ENCODE measurements around the gene TRPM5. TPM values are rescaled to one million over a fixed set of nuclear protein-coding genes. Genes with fewer than 3 reads are reported as not detected.
A peak's percentile ranks its signal among the peaks of the same experiment; 100 is the strongest.

The TRPM5 gene
- total RNA-seq, 4 donors from 2014 or later: not detected

DNA sequence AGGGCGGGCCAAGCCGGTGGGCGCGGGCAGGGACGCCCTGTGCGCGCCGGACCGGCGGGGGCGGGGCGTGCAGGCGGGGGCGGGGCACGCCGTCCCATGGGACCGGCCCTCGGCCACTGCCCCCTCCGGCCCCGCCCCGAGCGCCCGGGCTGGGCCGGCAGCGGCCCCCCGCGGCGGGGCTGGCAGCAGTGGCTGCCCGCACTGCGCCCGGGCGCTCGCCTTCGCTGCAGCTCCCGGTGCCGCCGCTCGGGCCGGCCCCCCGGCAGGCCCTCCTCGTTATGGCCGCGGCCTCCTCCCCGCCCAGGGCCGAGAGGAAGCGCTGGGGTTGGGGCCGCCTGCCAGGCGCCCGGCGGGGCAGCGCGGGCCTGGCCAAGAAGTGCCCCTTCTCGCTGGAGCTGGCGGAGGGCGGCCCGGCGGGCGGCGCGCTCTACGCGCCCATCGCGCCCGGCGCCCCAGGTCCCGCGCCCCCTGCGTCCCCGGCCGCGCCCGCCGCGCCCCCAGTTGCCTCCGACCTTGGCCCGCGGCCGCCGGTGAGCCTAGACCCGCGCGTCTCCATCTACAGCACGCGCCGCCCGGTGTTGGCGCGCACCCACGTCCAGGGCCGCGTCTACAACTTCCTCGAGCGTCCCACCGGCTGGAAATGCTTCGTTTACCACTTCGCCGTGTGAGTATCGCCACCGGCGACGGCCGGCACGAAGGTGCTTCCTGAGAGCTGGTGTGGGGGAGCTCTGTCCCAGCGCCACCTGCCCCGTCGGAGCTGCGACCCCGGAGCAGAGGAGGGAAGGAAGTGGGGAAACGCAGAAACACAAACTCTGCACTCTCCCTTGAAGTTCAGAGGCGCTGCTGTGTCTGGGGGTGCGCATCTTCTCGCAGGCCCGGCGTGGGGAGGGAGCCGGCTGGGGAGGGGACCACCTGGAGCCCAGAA, 769 bp upstream of the TRPM5 start, which contains the start of gene KCNQ1:
Gene KCNQ1, plus strand, starts transcription at position 188 of the 925 bp plus-strand sequence. Its CDS starts 91 bp downstream, at position 279.
- H3K4me3 ChIP-seq: peak within 1 kb of the TSS in 3 of 4 donors; percentile 9 to 49 (median 49)
- DNase-seq (ENCODE audit: low spot score in 2 of 2): no peak
- peaks cover 0 to 19% (median 8%) of the 10 kb centered on the region in 4 donors for H3K4me1 ChIP-seq
- H3K27me3 ChIP-seq: peaks cover 0 to 63% of the 10 kb centered on the region in 2 donors
- peak within 1 kb of the TSS in 1 of 4 donors; percentile 68 for H3K27ac ChIP-seq
- TF ChIP-seq, protein P1, sequence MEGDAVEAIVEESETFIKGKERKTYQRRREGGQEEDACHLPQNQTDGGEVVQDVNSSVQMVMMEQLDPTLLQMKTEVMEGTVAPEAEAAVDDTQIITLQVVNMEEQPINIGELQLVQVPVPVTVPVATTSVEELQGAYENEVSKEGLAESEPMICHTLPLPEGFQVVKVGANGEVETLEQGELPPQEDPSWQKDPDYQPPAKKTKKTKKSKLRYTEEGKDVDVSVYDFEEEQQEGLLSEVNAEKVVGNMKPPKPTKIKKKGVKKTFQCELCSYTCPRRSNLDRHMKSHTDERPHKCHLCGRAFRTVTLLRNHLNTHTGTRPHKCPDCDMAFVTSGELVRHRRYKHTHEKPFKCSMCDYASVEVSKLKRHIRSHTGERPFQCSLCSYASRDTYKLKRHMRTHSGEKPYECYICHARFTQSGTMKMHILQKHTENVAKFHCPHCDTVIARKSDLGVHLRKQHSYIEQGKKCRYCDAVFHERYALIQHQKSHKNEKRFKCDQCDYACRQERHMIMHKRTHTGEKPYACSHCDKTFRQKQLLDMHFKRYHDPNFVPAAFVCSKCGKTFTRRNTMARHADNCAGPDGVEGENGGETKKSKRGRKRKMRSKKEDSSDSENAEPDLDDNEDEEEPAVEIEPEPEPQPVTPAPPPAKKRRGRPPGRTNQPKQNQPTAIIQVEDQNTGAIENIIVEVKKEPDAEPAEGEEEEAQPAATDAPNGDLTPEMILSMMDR (IDR thresholded peaks at IDR 0.05): peak in 1 of 5 experiments; percentile 10
- TF ChIP-seq POLR2A (IDR thresholded peaks at IDR 0.05) (peak; percentile 33), EP300 (IDR thresholded peaks at IDR 0.05) (no peak)
- WGBS, 2 donors: 2% methylated on average over 37 to 77 of the region's 116 CpGs
- H3K36me3 ChIP-seq: no peaks in the 10 kb centered on the region
- H3K9me3 ChIP-seq: peaks cover 0 to 10% (median 0%) of the 10 kb centered on the region in 4 donors

DNA sequence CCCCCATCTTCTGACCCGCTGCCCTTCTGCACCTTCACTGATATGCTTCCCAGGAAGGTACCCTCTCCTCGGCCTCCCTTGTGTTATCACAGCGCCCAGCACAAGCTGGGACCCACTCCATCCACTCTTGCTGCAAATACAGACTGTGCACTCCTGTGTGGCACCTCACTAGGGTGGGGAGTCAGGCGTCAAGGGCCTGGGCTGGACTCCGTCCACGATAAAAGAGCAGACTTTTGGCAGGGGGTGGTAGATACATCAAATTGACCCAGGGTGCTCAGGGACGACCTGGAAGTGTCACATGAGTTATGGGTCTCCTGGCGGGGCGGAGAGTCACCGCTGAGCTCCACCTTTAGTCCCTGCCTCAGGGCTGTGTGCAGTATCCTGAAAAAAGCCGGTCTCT, 908 bp downstream of the TRPM5 start:
- TF ChIP-seq POLR2A (IDR thresholded peaks at IDR 0.05) (no peak), EP300 (IDR thresholded peaks at IDR 0.05) (no peak)
- TF ChIP-seq, protein P1 (IDR thresholded peaks at IDR 0.05): no peak
- Histone ChIP-seq H3K27me3 (peaks cover 0 to 59% of the 10 kb centered on the region in 2 donors), H3K36me3 (no peaks in the 10 kb centered on the region), H3K4me1 (peaks cover 0 to 19% (median 8%) of the 10 kb centered on the region in 4 donors), H3K9me3 (peaks cover 0 to 15% (median 0%) of the 10 kb centered on the region in 4 donors), H3K27ac (no peak overlapping the region), H3K4me3 (no peak overlapping the region)
- DNase-seq (ENCODE audit: low spot score in 2 of 2): no peak
- 60 to 61% methylated on average over 10 to 11 of the region's 11 CpGs for WGBS, 2 donors

DNA sequence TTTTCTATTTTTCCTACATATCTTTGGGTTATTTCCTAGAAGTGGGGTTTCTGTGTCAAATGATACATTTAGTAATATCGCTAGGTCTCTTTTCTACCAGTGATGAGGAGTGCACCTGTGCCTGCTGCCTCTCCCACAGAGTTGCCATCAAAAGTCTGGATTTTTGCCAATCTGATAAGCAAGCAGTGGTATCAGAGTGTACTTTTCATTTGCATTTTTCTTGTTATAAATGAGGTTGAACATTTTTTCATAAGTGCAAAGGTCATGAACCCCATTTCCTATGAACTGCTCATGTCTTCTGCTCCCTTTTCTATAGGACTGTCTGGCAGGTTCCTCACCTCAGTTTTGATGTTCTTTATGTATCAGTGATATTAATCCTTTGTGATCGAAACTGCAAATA, 1.7 kb downstream of the TRPM5 start:
- H3K27me3 ChIP-seq: peaks cover 0 to 53% of the 10 kb centered on the region in 2 donors
- 90 to 92% methylated on average over 2 of the region's 2 CpGs for WGBS, 2 donors

DNA sequence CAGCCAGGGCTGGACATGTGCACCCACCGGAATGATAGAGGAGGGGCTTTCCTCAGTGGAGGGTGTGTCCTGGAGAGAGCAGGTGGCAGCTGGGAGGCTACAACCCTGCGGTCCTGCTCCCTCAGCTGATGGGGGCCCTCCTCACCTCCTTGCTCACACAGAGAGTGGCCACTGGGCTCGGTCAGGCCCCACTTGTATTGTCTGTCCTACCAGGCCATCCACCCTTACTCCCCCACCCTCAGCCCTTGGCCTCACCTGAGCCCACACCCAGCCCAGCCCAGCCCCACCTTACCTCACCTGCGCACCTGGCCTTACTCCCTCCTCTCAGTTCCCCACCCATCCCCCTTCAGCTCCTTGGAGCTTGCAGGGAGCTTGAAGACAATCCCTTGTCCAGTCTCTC, 3.1 kb downstream of the TRPM5 start:
- no peak overlapping the region for H3K27ac ChIP-seq

More for the DNA sequence above, 1.7 kb downstream of the TRPM5 start:
- no peak for DNase-seq (ENCODE audit: low spot score in 2 of 2)
- Histone ChIP-seq H3K36me3 (no peaks in the 10 kb centered on the region), H3K27ac (no peak overlapping the region), H3K9me3 (peaks cover 0 to 20% (median 0%) of the 10 kb centered on the region in 4 donors), H3K4me1 (peaks cover 0 to 17% (median 8%) of the 10 kb centered on the region in 4 donors), H3K4me3 (no peak overlapping the region)
- TF ChIP-seq POLR2A (IDR thresholded peaks at IDR 0.05) (no peak), EP300 (IDR thresholded peaks at IDR 0.05) (no peak)
- TF ChIP-seq, protein P1 (IDR thresholded peaks at IDR 0.05): no peak

More for the DNA sequence above, 3.1 kb downstream of the TRPM5 start:
- no peak for DNase-seq (ENCODE audit: low spot score in 2 of 2)
- Histone ChIP-seq H3K36me3 (no peaks in the 10 kb centered on the region), H3K4me3 (no peak overlapping the region), H3K27me3 (peaks cover 0 to 53% of the 10 kb centered on the region in 2 donors), H3K9me3 (peaks cover 0 to 20% (median 0%) of the 10 kb centered on the region in 4 donors), H3K4me1 (peaks cover 0 to 15% (median 2%) of the 10 kb centered on the region in 4 donors)
- 62 to 72% methylated on average over 3 to 4 of the region's 4 CpGs for WGBS, 2 donors
- TF ChIP-seq EP300 (IDR thresholded peaks at IDR 0.05): no peak
- TF ChIP-seq, protein P1 (IDR thresholded peaks at IDR 0.05): no peak
- TF ChIP-seq POLR2A (IDR thresholded peaks at IDR 0.05): no peak
